NCI-H2107 treated with DMSO at 0.1 percent for 48 hours (cell line): ENCODE measurements around the gene PRDX2.
"Not testable (repeated sequence)": the region's sequence is repeated elsewhere in the genome, so short reads cannot be mapped to it uniquely, and the experiment has no call there.

Experiments
- DNase-seq: peaks from one replicate; lab custom pipeline; 2025; ENCODE audit not compliant: unreplicated experiment; lab: John Stamatoyannopoulos, UW

The PRDX2 gene

DNA sequence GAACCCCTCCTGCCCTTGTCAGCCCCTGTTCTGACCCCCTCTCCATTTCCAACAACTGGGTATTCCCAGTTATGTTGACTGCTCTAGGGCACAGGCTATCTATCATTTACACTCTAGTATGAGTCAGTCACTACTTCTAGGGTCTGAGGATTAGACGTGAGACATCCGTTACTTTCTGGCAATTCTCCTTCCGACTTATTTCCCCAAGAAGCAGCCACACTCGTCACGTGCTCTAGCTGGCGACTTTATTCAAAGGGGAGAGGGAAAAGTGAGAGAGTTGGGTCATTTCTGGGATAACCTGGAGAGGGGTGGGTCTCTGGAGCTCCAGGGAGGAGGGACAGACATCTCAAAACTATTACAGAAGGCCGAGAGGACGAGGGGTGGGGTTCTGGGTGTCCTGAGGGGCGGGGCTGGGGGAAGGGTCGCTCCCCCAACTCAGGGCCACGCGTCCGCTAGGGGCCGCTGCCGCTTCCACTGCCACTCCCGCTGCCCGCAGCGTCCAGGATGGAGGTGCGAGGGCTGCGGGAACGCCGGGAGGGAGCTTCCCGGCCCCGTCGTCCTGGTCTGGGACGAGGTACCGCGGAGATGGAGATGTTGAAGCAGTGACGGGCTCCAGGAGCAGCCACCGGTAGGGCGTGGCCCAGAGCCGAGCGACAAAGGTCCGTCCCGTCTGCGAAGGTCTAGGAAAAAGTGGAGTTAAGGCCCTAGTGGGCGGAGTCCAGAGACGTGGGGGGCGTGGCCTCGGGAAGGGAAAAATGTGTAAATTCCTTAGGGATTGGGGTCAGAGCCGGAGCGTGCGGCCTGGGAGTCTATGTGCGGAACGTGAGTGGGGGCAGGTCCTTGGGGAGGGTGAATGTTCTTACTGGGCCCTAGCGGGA is 23.9 kb upstream of the PRDX2 start:
- DNase-seq: no peak

DNA sequence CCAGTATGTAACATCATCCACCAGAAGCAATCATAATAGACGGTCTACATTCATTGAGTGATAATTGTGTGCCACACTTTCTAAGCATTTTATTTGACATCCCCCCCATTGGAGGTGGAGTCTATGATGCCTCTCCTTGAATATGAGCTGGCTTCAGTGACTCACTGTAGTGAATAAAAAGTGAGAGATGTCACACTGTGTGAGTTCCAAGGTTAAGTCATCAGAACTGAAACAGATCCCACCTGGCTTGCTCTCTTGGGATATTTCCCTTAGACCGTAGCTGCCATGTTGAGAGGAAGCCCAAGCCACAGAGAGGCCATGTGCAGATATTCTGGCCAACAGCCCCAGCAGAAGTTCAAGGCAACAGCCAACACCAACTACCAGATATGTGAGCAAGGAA is 20.2 kb upstream of the PRDX2 start:
- DNase-seq: no peak

DNA sequence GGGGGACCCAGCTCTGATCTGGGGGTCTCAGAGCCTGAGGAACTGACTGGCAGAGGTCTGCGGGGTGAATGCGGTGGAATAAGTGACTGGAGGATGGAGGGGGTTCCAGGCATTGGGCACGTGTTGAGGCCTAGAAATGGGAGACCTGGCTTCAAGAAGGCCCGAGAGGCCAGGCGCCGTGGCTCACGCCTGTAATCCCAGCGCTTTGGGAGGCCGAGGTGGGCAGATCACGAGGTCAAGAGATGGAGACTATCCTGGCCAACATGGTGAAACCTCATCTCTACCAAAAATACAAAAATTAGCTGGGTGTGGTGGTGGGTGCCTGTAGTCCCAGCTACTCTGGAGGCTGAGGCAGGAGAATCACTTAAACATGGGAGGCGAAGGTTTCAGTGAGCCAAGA is 16.2 kb upstream of the PRDX2 start:
- DNase-seq: not testable (repeated sequence)

DNA sequence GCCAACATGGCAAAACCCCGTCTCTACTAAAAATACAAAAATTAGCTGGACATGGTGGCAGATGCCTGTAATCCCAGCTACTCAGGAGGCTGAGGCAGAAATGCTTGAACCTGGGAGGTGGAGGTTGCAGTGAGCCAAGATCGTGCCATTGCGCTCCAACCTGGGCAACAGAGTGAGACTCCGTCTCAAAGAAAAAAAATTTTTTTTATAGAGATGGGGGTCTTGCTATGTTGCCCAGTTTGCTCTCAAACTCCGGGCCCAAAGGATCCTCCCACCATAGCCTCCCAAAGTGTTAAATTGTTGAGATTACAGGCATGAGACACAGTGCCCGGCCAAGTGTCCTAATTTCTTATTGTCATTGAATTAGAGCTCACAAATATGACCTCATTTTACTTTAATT is 15.6 kb upstream of the PRDX2 start:
- DNase-seq: not testable (repeated sequence)

DNA sequence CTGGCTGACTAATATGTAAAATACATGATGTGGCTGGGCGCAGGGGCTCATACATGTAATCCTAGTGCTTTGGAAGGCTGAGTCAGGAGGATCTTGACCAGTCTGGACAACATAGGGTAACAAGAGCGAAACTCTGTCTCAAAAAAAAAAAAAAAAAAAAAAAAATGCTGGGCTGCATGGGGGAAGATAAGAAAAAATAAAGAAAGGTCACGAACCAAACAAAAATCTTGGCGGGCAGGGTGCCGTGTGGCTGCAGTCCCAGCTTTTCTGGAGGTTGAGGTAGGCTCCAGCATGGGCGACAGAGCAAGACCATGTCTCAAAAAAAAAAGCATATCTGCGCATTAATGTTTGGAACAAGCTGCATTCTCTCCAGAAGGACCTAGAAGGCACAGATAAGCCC is 13.5 kb upstream of the PRDX2 start:
- no peak for DNase-seq

DNA sequence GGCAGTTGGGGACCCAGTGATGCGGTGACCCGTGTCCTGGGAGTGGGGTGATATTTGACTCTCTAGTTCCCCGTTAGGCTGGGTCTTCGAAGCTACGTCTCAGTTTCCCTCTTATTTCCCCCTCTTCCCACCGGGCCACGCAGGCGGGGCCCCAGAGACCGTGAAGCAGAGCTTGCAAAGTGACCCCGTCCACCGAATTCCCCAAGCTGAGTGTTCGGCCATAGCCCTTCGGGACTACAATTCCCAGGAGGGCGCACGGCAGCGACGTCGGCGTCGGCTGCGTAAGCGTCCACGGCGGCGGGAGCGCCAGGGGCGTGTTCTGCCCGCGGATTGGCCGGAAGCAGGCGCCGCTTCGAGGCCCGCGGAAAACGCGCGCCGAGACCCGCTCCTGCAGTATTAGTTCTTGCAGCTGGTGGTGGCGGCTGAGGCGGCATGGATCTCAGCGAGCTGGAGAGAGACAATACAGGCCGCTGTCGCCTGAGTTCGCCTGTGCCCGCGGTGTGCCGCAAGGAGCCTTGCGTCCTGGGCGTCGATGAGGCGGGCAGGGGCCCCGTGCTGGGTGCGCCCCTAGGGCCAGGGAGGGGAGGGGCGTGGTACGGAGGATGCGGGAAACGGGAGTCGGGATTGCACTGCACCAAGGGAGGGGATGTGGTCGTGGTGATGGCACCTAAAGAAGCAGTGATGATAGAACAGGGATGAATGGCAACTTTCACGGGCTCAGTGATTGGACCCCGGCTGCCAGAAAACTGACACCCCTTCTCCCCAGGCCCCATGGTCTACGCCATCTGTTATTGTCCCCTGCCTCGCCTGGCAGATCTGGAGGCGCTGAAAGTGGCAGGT is 4.9 kb upstream of the PRDX2 start, which contains the start of gene RNASEH2A:
Gene RNASEH2A (plus strand): TSS at position 343 of the 840 bp plus-strand sequence. CDS start 90 bp downstream, at position 433.
- peak; percentile 67 for DNase-seq

- no peak for DNase-seq
Observed at GRCh38 chr19:12804051-12804450, 2.5 kb upstream of the PRDX2 start.

- DNase-seq: peak; percentile 42
Observed at GRCh38 chr19:12802267-12803106, 887 bp upstream of the PRDX2 start.

DNA sequence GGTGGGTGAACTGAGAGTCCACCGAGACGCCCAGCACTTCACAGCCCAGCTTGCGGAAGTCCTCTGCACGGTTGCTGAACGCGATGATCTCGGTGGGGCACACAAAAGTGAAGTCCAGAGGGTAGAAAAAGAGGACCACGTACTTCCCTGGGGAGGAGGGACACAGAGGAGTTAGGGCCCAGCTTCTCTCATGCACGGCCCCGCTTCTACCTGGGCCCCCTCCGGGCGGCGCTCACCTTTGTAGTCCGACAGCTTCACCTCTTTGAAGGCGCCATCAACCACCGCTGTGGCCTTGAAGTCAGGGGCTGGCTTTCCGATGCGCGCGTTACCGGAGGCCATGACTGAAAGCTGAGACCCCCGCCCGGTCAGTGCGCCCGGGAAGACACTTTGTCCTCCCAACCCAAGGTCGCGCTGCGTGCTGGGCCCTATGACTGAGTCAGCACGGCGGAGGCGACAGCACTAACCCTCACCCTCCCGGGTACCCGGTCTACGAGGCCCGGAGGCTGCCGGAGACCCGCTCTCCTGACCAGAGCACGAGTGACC is 606 bp downstream of the PRDX2 start:
- peak; percentile 17 for DNase-seq

- DNase-seq: no peak
Observed at GRCh38 chr19:12800466-12800770, 1.2 kb downstream of the PRDX2 start.

DNA sequence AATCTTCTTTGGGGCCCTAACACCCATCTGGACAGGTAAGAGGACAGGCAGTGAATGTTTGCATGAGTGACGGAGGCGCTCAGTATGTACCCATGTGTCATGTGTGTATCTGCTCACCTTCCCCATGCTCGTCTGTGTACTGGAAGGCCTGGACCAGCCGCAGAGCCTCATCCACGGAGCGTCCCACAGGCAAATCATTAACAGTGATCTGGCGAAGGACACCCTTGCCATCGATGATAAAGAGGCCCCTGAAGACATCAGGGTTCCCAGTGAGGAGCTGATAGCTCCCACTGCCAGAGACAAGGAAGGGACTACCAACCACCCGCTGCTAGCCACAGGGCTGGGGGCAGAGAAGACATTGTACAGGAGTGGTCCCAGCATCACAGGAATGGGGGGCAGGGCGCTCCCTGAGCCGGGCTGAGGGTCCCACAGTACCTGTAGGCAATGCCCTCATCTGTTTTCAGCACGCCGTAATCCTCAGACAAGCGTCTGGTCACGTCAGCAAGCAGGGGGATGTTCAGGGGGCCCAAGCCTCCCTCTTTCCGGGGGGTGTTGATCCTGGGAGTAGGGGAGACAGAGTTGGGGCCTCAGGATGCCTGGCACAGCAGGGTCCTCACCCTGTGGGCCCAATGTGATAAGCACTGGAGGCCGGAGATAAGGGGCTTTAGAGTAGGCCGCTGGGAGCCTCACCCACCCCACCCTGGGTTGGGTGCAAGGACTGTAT is 1.7 kb downstream of the PRDX2 start:
- no peak for DNase-seq

- DNase-seq: not testable (repeated sequence)
Observed at GRCh38 chr19:12797607-12798006, 4.0 kb downstream of the PRDX2 start.

DNA sequence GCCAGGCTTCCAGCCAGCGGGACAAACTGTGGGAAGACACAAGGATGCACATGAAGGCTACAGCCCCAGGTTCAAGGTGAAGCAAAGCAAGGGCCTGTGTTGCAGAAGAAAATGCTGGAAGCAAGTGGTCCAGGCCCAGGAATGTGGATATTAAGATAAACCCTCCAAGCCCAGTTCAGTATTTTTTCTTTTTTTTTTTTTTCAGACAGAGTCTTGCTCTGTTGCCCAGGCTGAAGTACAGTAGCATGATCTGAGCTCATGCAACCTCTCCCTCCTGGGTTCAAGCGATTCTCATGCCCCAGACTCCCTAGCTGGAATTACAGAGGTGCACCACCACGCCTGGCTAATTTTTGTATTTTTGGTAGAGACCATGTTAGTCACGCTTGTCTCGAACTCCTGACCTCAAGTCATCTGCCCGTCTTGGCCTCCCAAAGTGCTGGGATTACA is 4.4 kb downstream of the PRDX2 start:
- DNase-seq: no peak

DNA sequence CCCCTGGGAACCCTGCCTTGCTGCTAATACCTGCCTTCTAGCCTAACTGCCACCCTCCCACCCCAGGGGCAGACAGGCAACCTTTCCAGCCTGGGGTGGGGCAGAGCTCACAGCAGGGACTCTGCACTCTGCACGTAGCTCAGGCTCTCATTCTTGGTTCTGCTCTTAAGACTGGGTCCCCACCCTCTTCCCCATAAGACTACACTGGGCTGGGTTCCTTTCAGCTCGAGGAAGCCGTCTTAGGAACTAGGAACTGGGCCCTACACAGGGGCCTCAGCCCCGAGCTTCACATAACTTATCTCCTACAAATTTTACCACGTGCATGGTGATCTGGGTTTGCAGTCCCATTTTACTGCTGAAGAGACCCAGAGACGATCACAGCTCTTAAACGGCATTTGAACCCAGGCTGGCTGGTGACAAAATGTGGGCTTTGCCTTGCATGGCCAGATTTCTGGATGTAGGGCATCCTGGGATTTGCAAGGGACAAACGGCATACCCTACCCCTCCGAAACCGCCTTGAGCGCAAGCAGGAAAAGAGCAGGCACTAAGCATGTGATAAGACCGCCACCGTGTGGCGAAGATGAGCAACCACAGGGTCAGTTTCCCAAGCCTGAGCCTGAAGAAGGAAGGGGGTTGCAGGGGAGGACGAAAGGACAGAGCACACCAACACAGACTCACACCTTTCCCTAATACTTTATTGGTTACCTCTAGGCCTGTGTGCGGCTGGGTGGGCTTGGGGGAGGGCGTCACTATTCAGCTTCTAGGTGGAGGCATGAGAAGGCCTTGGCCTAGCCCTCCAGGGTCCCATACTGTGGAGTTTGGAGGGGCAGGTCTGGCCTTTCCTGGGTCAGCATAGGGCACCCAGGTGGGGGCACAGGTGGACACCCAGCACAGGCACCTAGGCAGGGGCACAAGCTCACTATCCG is 5.2 kb downstream of the PRDX2 start:
- DNase-seq: peak; percentile 65

GRCh38 chr19:12794971-12795381 is 6.6 kb downstream of the PRDX2 start:
- DNase-seq: no peak

DNA sequence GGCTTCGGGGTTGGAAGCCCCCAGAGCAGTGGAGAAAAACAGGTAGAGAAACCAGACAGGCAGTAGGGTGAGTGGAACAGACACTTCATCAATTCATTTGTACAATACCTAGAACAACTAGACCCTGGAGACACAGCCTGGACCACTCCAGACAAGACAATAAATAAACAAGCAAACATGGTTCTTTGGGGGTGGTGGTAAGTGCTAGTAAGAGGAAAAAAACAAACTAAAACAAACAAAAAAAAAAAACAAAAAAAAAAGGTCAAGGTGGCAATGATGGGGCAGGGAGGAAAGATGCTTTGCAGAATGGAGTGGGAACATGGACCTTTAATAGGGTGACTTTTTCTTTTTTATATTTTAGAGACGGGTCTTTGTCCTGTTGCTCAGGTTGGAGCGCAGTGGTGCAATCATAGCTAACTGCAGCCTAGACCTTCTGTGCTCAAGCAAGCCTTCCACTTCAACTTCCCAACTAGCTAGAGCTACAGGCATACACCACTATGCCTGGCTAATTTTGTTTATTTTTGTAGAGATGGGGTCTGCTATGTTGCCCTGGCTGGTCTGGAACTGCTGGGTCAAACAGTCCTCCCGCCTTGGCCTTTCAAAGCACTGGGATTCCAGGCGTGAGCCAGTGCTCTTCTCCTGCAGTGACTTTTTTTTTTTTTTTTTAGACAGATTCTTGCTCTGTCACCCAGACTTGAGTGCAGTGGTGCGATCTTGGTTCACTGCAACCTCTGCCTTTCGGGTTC is 7.2 kb downstream of the PRDX2 start:
- no peak for DNase-seq

DNA sequence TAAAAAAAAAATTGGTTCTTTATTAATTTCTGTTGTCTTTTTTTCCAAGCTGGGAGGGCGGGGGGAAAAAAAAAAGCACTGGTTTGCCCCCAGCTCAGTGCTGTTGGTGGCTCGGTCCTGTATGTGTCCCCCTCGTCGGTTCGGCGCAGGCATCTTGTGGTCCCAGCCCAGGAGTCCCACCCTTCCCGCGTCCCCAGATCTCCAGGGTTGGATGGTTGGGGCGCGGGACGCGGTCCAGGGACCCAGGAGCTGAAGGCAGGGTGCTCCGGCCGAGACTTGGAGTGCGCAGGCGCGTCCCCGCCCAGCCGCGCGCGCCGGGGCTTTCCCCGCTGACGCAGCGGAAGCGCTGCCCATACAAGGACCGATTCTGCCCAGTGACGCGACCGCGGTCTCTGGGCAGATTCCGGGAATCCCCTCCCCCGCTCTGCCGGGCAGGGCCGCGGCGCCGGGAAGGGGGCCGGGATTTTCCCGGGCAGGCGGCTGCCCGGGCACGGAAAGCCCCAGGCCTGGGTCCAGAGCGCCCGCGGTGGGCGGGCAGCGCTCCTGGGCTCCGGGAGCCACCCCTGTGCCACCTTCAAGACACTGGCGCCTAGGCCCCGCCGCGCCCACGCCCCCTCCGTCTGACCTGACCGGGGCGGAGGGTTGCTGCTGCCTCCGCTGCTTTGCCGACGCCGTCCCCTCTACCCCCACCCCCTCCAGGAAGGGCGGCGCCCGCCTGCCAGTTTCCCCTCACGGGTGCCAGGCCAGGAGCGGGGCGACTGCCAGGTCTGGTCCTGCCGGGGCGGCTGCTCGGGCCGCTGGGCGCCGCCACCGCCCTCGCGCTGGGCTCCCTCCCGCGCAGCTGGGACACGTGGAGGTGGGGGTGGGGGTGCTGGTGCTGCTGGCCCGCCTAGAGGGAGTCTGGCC is 8.1 kb downstream of the PRDX2 start:
- DNase-seq: peak; percentile 61
